KG1 (cell line): ENCODE results near the gene CFAP61.
"Not testable (repeated sequence)": the region's sequence is repeated elsewhere in the genome, so short reads cannot be mapped to it uniquely, and the experiment has no call there.

Experiments used
- DNase-seq: peaks from one replicate; lab custom pipeline; 2025; lab: John Stamatoyannopoulos, UW

Gene CFAP61

GRCh38 chr20:20052074-20052970 is at the start of gene CFAP61, which contains the start of gene CRNKL1:
TSS of gene CFAP61 (plus strand) at chr20:20052532. CDS start at chr20:20056654, 4,122 bp downstream.
TSS of gene CRNKL1 (minus strand) at chr20:20052466. CDS start at chr20:20052342, 124 bp downstream.
- peak; percentile 84 for DNase-seq

GRCh38 chr20:20003031-20003954 is 49.0 kb upstream of the CFAP61 start:
- no peak for DNase-seq

DNA sequence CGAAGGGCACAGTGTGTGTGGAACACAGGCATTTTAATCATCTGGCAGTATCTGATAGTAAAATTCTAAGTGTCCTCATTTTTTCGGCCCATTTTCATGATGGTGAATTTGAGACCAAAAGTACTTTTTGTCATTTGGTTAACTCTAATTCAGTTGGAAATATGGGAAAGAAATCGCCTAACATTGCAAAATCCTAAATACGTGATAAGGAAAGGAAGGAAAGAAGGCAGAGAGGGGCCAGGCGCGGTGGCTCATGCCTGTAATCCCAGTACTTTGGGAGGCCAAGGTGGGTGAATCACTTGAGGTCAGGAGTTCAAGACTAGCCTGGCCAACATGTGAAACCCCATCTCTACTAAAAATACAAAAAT is 48.4 kb upstream of the CFAP61 start:
- not testable (repeated sequence) for DNase-seq

DNA sequence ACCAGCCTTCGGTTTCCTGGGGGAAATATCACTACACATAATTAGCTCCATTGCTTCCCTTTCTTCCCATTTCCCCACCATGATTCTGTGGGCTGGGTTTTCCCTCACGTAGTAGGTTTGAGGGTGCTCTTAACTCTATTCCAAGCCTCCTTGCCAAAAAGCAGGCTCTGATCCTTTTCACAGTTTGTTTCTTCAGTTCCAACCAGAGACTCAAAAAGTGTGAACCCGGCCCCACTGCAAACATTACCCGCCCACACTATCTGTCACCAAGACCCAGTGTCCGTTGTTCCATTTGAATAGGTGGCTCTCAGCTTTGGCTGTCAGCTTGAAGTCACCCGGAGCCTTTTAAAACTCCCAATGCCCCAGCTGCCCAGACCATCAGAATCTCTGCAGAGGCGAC is 47.0 kb upstream of the CFAP61 start:
- DNase-seq, result no peak

DNA sequence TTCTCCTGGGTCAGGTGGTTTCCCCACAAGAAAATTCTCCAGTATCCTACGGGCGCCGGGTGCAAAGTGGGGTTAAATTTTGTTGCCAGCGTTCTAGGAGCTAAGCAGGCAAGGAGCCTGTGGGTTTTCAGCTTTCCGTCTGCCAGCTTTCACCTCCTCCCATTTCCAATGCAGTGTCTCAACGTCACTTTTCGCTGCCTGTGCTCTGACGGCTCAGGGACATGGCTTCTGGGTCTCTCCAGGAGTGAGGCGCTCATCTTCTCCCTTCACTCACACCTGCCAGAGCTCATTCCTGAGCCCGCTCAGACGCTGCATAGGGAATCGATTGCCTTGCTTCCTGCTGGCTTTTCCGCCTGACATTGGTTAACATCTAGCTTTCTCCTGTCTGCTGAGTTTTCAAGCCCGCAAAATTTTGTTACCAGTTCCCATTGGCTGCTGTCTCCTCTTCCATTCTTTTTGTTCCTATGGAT is 42.5 kb upstream of the CFAP61 start:
- DNase-seq, result no peak

DNA sequence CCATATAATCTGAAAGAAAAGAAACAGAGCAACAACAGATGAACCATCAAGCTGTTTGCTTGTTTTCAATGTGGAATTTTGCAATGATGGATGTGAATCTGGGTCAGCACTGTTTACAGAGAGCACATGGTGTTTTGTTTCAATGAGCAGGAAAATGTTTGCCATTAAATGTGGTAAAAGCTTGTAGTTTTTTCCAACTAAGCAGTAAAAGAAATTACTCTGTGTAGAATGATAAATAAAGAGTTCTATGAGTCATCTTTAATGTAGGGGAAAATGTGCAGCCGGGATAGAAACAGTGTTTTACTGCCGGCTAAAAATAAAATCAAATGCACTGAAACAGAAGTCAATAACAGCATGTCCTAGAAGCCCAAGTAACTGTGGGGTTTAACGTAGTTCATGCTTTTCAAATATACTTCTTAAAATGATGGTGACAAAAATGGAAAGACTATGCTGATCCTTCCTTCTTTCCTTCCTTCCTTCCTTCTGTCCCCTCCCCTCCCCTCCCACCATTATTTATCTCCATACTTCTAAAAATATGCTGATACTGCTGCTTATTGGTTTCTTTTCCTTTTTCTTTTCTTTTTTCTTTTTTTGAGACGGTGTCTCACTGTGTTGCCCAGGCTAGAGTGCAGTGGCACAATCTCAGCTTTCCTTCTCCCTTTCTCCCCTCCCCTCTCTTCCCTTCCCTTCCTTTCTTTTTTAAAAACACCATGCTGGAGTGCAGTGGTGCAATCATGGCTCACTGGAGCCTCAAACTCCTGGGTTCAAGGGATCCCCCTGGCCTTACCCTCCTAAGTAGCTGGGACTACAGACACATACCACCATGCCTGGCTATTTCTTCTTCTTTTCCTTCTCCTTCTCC is 41.5 kb upstream of the CFAP61 start:
- DNase-seq, result no peak

- no peak for DNase-seq
These were observed 39.8 kb upstream of the CFAP61 start for GRCh38 chr20:20012541-20012940.

GRCh38 chr20:20014659-20015058 is 37.7 kb upstream of the CFAP61 start:
- DNase-seq, result no peak

DNA sequence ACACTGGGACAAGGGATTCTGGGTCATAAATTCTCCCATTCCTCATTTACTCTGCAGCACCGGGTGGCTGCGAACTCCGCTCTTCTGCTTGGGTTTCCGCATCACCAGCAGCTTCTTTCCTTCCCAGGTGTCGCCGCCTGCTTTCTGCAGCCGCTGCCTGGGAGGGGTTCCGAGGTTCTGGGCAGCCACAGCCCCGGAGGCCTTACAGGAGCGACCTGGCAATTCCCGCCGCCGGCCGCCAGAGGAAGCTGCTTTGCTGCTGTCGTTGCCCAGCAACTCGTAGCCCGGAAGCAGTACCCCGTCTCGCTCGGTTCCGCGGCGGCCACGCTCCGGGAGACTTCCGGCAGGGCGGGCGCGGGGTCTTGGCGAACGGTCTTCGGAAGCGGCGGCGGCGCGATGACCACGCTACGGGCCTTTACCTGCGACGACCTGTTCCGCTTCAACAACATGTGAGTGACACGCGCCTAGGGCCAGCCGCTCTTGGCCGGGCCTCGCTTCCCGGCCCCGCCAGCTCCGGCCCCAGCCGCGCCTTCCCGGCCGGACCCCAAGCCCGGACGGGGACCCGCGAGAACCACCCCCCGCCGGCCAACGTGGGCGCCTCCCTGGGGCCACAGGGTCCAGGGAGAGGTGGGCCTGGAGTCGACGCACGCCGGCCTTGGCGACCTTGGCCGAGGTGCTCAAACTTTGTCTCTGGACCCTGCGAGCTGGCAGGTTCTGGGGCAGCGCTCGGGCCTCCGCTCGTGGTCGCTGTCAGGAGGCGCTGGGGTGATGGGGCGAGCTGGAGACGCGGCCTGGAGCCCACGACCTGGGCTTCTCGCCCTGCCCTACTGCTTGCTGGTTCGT is 35.1 kb upstream of the CFAP61 start, which contains the start of gene NAA20:
Gene NAA20, plus strand, starts transcription at position 362 of the 843 bp plus-strand sequence. Its CDS starts 35 bp downstream, at position 397.
- DNase-seq, result peak; percentile 81

DNA sequence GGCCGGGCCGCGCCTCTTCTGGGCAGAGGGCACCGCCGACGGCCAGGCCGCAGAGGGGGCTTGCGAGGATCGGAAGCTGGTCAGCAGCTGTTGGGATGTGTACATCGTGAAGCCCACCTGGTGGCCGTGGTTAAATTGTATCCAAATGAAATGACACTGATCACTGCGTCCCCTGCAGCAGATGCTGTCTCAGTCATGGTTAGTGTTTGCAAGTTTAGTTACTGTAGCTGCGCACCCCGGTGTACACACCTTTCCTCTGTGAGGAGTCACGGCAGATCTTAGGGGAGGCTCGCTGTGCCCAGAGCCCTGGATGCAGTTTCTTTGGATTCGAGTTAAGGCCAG is 34.5 kb upstream of the CFAP61 start:
- DNase-seq, result no peak

DNA sequence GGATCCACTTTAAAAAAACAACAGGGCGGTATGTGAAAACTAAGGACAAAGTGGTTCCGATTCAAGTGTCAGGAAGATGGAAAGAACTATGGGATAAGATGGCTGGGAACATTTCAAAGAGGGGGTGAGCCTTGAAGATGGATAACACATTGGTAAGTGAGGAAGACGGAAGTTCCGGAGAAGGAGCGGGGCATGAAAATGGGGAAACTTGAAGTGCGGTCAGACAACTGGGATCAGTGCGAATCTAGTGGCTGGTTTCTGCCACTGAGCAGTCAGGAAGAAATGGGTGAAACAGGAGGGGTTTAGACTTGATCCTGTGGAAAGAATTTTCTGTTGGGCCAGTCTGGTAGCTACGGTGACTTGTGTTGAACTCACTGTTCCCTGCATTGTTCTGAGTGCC is 34.0 kb upstream of the CFAP61 start:
- no peak for DNase-seq

- no peak for DNase-seq
These were observed 33.2 kb upstream of the CFAP61 start for GRCh38 chr20:20019123-20019522.

DNA sequence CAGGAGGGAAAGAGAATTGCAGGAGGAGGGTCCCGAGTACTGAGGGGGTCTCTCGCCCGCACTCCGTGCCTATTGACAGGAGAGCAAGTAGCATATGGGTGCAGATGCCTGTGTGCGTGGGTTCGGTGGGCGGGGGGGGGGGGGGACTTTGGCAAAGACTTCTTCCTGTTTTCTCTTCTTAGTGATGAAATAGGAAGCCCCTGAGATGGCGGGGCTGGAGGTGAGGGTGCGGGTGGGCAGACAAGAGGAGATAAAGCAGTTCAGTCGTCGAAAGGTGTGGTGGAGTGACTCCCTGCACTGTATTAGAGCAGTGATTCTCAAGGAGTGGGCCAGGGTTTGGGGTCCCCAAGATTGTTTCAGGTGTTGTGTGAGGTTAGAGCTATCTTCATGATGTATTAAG is 31.4 kb upstream of the CFAP61 start:
- DNase-seq, result no peak

- no peak for DNase-seq
These were observed 30.5 kb upstream of the CFAP61 start for GRCh38 chr20:20021835-20022234.

- no peak for DNase-seq
These were observed 29.8 kb upstream of the CFAP61 start for GRCh38 chr20:20022498-20022897.

DNA sequence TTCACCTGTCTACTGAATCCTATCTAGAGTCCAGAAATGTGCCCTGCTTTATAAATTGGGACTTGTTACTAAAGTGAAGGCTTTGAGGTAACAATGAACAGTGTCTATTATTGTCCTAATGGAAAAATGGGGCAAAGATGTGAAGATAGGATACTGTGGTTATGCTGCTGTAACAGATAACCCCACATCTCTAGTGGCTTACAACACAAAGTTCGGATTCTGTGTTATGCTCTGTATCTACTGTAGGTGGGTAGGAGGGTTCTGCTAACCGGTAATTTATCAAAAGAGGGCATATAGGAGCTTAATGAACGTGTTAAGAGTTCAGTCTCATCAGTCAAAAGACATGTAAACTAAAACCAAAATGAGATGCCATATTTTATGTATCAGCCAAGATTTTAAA is 28.9 kb upstream of the CFAP61 start:
- no peak for DNase-seq

DNA sequence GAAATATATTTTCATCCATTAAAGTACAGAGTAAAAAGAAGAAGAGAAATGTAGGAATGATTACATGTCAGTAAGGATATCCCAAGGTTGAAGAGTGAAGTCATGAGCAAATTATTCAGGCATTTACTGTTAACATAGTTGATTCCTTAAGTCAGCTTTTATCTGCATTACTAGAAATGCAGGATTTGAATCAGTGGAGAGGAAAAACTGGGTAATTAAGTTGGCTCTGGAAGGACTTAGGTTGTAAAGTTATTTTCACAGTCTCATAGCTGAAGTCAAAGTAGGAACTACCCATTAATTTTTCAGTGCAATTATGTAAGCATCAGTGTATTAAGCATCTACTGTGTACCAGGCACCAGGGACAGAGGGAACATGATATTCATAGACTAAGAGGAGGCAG is 27.4 kb upstream of the CFAP61 start:
- DNase-seq, result no peak

DNA sequence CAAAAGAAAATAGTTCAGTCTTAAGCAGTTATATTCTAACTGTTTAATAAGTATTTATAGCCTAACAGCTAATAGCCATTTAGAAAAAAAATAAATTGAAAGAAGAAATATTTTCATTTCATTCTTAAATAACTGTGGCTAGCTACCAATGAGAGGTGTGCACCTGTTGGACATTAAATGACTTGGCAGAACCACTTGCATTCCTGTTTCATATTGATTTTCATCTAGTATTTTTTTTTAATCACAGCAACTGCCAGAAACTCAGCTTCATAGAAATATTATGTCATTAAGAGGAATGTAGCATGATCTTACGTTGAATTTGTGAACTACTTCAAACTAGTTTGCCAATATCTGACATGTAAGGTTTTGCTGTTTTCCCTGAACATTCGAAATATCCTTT is 25.0 kb upstream of the CFAP61 start:
- DNase-seq, result no peak

- no peak for DNase-seq
These were observed 20.5 kb upstream of the CFAP61 start for GRCh38 chr20:20031790-20032189.

DNA sequence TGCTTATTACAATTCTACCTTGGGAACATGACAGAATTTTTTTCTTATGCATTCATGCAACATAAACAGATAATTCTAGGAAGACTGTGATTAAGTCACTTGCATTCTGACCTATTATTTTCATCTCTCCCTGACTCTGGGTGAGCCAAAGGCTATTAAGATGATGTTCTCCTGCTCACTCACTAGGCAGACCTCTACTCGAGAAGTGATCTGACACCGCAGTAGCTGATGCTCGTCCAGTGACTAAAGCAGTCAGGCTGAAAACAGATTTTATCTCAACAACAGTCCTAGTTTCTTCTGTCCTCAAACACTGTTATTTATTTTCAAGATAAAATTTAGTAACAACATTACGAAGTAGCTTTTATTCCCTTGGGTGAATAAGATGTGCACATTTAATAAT is 17.8 kb upstream of the CFAP61 start:
- DNase-seq, result no peak

DNA sequence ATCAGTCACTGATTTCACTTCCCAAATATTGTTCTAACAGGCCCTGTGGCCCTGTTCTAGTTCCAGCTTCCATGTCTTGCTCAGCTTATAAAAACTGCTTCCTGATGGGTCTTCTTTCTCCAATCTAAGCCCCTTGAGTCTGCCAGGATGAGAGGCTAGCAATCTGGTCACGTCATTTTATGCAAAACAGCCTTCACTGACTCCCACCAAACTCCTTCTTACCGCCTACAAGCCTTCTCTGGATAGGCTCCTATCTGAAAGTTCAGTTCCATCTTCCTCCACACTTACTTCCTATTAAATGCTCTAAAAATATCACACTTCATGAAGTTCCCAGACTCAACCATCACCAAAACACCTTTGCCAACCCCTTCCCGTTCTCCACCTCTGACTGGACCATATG is 15.6 kb upstream of the CFAP61 start:
- DNase-seq, result no peak
